Measurements from ENCODE around the gene UNK. TPM values are rescaled to one million over a fixed set of nuclear protein-coding genes. Genes with fewer than 3 reads are reported as not detected.

The UNK gene
- total and polyA plus RNA-seq, 2 of the 13 experiments (the other 11 are each of a cell fraction or from before 2014, with no cell fraction given): 31.6 to 33.0 TPM

- 0 out of 2 replicates have a peak, but pooled peaks have one; percentile 50 for TF ChIP-seq CBX5 (CRISPR knock-in tag; IDR thresholded peaks at IDR 0.05; ENCODE audit: borderline replicate concordance)
- peak; percentile 61; the same call in 1 of the 2 replicates for TF ChIP-seq SNAI1 (CRISPR knock-in tag; IDR thresholded peaks at IDR 0.05; ENCODE audit: borderline replicate concordance)
- TF ChIP-seq, protein P1, sequence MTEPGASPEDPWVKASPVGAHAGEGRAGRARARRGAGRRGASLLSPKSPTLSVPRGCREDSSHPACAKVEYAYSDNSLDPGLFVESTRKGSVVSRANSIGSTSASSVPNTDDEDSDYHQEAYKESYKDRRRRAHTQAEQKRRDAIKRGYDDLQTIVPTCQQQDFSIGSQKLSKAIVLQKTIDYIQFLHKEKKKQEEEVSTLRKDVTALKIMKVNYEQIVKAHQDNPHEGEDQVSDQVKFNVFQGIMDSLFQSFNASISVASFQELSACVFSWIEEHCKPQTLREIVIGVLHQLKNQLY (CRISPR knock-in tag; IDR thresholded peaks at IDR 0.05): peak; percentile 61
- TF ChIP-seq ARID5B (CRISPR knock-in tag; IDR thresholded peaks at IDR 0.05): no peak
- no peak for TF ChIP-seq NFIB (CRISPR knock-in tag; IDR thresholded peaks at IDR 0.05; ENCODE audit: borderline replicate concordance)
- TF ChIP-seq ZNF768 (CRISPR knock-in tag; IDR thresholded peaks at IDR 0.05): peak; percentile 88
- TF ChIP-seq ZBTB21 (CRISPR knock-in tag; IDR thresholded peaks at IDR 0.05): peak; percentile 68
- TF ChIP-seq, protein P2, sequence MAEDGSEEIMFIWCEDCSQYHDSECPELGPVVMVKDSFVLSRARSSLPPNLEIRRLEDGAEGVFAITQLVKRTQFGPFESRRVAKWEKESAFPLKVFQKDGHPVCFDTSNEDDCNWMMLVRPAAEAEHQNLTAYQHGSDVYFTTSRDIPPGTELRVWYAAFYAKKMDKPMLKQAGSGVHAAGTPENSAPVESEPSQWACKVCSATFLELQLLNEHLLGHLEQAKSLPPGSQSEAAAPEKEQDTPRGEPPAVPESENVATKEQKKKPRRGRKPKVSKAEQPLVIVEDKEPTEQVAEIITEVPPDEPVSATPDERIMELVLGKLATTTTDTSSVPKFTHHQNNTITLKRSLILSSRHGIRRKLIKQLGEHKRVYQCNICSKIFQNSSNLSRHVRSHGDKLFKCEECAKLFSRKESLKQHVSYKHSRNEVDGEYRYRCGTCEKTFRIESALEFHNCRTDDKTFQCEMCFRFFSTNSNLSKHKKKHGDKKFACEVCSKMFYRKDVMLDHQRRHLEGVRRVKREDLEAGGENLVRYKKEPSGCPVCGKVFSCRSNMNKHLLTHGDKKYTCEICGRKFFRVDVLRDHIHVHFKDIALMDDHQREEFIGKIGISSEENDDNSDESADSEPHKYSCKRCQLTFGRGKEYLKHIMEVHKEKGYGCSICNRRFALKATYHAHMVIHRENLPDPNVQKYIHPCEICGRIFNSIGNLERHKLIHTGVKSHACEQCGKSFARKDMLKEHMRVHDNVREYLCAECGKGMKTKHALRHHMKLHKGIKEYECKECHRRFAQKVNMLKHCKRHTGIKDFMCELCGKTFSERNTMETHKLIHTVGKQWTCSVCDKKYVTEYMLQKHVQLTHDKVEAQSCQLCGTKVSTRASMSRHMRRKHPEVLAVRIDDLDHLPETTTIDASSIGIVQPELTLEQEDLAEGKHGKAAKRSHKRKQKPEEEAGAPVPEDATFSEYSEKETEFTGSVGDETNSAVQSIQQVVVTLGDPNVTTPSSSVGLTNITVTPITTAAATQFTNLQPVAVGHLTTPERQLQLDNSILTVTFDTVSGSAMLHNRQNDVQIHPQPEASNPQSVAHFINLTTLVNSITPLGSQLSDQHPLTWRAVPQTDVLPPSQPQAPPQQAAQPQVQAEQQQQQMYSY (CRISPR knock-in tag; IDR thresholded peaks at IDR 0.05): 0 out of 2 replicates have a peak, but pooled peaks have one; percentile 63
- TF ChIP-seq, protein P3, sequence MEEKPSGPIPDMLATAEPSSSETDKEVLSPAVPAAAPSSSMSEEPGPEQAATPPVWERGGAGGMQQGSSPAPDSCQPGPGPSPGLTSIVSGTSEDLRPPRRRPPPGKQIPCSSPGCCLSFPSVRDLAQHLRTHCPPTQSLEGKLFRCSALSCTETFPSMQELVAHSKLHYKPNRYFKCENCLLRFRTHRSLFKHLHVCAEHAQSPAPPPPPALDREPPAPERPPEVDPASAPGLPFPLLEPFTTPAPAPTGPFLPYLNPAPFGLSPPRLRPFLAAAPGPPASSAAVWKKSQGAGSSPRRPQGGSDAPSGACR (CRISPR knock-in tag; IDR thresholded peaks at IDR 0.05): no peak
- peak; percentile 90 for TF ChIP-seq HOXA9 (CRISPR knock-in tag; IDR thresholded peaks at IDR 0.05; ENCODE audit: borderline replicate concordance)
- TF ChIP-seq MYC (CRISPR knock-in tag; IDR thresholded peaks at IDR 0.05; ENCODE audit: borderline replicate concordance): peak; percentile 84; the same call in 1 of the 2 replicates
- peak; percentile 71 for TF ChIP-seq ELF1 (CRISPR knock-in tag; IDR thresholded peaks at IDR 0.05)
- TF ChIP-seq NKX3-1 (CRISPR knock-in tag; IDR thresholded peaks at IDR 0.05): peak; percentile 85
- no peak for TF ChIP-seq ZNF775 (CRISPR knock-in tag; IDR thresholded peaks at IDR 0.05; ENCODE audit: borderline replicate concordance)
- peak; percentile 72; the same call in 1 of the 2 replicates for TF ChIP-seq SOX13 (IDR thresholded peaks at IDR 0.05)
- TF ChIP-seq SOX13 (CRISPR knock-in tag; conservative IDR thresholded peaks at IDR 0.05 in 1 of 2, IDR thresholded peaks at IDR 0.05 in 1 of 2): peak; percentile 40 to 98
- peak; percentile 93 for TF ChIP-seq ZNF33B (CRISPR knock-in tag; IDR thresholded peaks at IDR 0.05)
- peak; percentile 84 for TF ChIP-seq ATF7-NPFF (CRISPR knock-in tag; IDR thresholded peaks at IDR 0.05; ENCODE audit: low read depth)
Observed at GRCh38 chr17:75779250-75779986, 5.2 kb upstream of the UNK start (continued).

Measured in HepG2 (cell line).